Measurements from ENCODE around the gene ANKRD10.

ANKRD10 gene

DNA sequence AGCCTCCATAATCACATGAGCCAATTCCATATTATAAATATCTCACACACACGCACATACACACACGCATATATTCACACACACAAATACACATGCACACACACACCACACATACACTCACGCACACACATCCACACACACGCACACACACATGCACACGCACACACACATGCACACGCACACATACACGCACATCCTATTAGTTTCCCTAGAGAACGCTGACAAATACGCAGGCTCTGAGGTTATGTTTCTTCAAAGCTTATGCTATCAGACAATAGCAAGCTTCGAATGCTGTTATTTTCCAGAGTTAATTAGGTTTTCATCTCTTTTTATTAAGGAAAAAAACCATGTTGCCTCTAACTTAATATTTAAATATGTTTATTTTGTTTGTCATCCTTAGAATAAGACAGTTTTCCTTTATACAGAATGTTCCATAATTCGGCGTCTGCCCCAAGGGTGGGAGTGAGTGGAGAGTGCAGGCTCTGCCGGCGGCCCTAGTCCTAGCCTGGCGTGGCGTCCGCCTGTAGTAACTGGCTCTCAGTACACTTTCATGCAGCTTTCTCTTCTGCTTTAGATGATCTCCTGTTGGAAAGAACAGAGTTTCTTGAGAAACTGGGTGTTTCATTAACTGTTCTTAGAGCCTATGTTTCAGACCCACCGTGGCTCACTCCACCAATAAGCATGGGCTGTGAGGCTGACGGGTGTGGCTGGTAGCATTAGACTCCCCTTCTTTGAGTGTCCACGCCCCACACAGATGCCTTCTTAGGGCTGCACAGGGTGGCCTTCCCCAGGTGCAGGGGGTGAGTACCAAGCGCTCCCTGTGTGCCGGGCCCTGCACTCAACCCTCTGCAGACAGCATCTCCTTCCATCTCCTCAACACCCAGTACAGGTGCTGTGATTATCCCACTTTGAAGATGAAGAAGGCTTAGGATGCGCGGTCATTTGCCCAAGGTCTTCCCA is 30.4 kb upstream of the ANKRD10 start:
- peaks cover 15% of the 10 kb centered on the region for H3K4me1 ChIP-seq (ENCODE audit: control insufficient read depth, insufficient read depth, low read length, unreplicated experiment)
- H3K4me3 ChIP-seq (ENCODE audit: low read depth, low read length) = no peak overlapping the region
- H3K79me2 ChIP-seq (ENCODE audit: control insufficient read depth, insufficient read depth, low read length, unreplicated experiment) = no peaks in the 10 kb centered on the region
- no peak overlapping the region for H3K27ac ChIP-seq (ENCODE audit: low read depth, low read length)
- no peaks in the 10 kb centered on the region for H3K27me3 ChIP-seq (ENCODE audit: insufficient read depth, low read length)
- no peak overlapping the region for H2AFZ ChIP-seq (ENCODE audit: low read length, unreplicated experiment)
- no peaks in the 10 kb centered on the region for H3K36me3 ChIP-seq (ENCODE audit: insufficient read depth, low read length)

DNA sequence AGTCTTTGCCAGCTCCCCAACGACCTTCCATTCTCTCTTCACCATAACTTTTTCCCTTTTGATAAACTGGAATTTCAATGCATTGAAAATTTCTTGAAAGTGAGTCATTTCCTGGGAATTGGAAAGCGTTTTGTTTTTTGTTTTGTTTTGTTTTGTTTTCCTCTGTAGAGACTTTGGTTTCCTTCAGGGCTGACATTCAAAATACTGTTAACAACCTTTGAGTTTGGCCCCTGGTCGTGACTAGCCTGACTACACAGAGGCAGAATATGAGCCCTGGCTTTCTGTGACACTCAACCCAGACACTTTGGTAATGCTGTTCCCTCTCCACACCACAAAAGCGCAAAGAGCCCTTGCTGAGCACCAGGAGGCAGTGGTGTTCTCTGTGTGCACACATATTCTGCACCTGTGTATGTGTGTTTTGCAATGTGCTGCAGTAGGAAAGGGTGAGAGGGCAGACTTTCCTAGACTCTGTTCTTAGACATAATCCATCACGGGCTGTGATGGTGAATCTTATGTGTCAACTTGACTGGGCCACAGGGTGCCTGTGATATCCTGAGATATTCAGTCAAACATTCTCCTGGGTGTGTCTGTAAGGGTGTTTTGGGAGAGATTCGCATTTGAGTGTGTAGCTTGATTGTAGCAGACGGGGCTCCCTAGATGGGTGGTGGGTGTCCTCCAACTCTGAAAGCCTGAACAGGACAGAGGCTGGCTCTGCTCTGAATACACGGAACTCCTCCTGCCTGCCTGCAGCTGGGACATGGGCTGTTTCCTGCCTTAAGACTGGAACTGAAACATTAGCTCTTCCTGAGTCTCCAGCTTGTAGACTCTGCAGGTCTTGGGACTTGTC is 29.5 kb upstream of the ANKRD10 start:
- Histone ChIP-seq H3K27me3 (ENCODE audit: insufficient read depth, low read length) (no peaks in the 10 kb centered on the region), H3K4me3 (ENCODE audit: low read depth, low read length) (peak overlapping the region; percentile 44; the same call in 1 of the 2 replicates), H3K4me1 (ENCODE audit: control insufficient read depth, insufficient read depth, low read length, unreplicated experiment) (peaks cover 15% of the 10 kb centered on the region), H2AFZ (ENCODE audit: low read length, unreplicated experiment) (peak overlapping the region; percentile 22), H3K36me3 (ENCODE audit: insufficient read depth, low read length) (no peaks in the 10 kb centered on the region), H3K79me2 (ENCODE audit: control insufficient read depth, insufficient read depth, low read length, unreplicated experiment) (no peaks in the 10 kb centered on the region), H3K27ac (ENCODE audit: low read depth, low read length) (peak overlapping the region; percentile 38; the same call in 1 of the 2 replicates)

DNA sequence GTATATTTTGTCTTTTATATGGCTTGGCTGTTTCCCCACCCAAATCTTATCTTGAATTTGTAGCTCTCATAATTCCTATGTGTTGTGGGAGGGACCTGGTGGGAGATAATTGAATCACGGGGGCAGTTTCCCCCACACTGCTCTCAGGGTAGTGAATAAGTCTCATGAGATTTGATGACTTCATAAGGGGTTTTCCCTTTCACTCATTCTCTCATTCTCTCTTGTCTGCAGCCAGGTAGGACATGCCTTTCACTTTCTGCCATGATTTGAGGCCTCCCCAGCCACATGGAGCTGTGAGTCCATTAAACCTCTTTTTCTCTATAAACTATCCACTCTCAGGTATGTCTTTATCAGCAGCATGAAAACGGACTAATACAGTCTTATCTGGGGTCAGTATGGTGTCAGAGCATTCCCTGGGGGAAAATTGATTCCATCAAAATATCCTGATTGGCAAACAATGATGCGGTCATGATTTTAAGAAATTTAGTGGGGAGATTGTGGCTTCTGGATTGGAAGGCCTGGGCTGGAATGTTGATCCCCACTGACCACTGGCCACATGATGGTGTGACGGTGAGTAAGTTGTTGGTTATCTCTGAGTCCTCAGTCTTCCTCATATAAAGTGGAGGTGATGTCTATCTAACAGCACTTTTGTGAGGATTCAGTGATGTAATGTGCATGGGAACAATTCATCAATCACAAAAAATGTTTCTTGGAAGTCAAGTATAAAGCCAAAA is 27.5 kb upstream of the ANKRD10 start:
- no peak overlapping the region for H2AFZ ChIP-seq (ENCODE audit: low read length, unreplicated experiment)

DNA sequence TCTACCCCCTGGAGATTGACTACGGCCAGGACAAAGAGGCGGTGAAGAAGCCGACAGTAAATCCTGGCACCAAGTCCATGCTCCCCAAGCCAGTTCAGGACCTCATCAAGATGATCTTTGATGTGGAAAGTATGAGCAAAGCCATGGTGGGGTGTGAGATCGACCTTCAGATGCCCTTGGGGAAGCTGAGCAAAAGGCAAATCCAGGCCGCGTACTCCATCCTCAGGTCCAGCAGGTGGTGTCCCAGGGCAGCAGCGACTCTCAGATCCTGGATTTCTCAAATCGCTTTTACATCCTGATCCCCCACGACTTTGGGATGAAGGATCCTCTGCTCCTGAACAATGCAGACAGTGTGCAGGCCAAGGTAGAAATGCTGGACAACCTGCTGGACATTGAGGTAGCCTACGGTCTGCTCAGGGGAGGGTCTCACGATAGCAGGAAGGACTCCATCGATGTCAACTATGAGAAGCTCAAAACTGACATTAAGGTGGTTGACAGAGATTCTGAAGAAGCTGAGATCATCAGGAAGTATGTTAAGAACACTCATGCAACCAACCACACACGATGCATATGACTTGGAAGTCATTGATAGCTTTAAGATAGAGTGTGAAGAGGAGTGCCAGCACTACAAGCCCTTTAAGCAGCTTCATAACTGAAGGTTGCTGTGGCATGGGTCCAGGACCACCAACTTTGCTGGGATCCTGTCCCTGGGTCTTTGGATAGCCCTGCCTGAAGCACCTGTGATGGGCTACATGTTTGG is 24.0 kb upstream of the ANKRD10 start:
- no peak overlapping the region for H2AFZ ChIP-seq (ENCODE audit: low read length, unreplicated experiment)
- no peaks in the 10 kb centered on the region for H3K27me3 ChIP-seq (ENCODE audit: insufficient read depth, low read length)
- no peaks in the 10 kb centered on the region for H3K36me3 ChIP-seq (ENCODE audit: insufficient read depth, low read length)
- H3K4me3 ChIP-seq (ENCODE audit: low read depth, low read length) = no peak overlapping the region
- peaks cover 5% of the 10 kb centered on the region for H3K4me1 ChIP-seq (ENCODE audit: control insufficient read depth, insufficient read depth, low read length, unreplicated experiment)
- no peaks in the 10 kb centered on the region for H3K79me2 ChIP-seq (ENCODE audit: control insufficient read depth, insufficient read depth, low read length, unreplicated experiment)
- no peak overlapping the region for H3K27ac ChIP-seq (ENCODE audit: low read depth, low read length)

More for the DNA sequence above, 27.5 kb upstream of the ANKRD10 start:
- no peak overlapping the region for H3K4me3 ChIP-seq (ENCODE audit: low read depth, low read length)
- H3K27me3 ChIP-seq (ENCODE audit: insufficient read depth, low read length) = no peaks in the 10 kb centered on the region
- peaks cover 15% of the 10 kb centered on the region for H3K4me1 ChIP-seq (ENCODE audit: control insufficient read depth, insufficient read depth, low read length, unreplicated experiment)
- H3K27ac ChIP-seq (ENCODE audit: low read depth, low read length) = no peak overlapping the region
- H3K36me3 ChIP-seq (ENCODE audit: insufficient read depth, low read length) = no peaks in the 10 kb centered on the region
- H3K79me2 ChIP-seq (ENCODE audit: control insufficient read depth, insufficient read depth, low read length, unreplicated experiment) = no peaks in the 10 kb centered on the region

DNA sequence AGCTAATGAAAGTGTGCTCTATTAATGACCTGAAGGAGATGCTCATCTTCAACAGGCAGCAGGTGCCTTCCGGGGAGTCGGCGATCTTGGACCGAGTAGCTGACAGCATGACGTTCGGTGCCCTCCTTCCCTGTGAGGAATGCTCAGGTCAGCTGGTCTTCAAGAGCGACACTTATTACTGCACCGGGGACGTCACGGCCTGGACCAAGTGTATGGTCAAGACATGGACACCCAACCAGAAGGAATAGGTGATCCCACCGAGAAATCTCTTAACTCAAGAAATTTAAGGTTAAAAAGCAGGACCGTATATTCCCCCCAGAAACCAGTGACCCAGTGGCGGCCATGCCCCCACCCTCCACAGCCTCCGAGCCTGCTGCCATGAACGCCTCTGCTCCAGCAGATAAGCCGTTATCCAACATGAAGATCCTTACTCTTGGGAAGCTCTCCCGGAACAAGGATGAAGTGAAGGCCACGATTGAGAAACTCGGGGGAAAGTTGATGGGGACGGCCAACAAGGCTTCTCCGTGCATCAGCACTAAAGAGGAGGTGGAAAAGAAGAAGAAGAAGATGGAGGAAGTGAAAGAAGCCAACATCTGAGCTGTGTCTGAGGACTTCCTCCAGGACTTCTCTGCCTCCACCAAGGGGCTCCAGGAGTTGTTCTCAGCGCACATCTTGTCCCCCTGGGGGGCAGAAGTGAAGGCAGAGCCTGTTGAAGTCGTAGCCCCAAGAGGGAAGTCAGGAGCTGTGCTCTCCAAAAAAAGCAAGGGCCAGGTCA is 22.8 kb upstream of the ANKRD10 start:
- H3K4me3 ChIP-seq (ENCODE audit: low read depth, low read length) = no peak overlapping the region
- H2AFZ ChIP-seq (ENCODE audit: low read length, unreplicated experiment) = no peak overlapping the region
- no peak overlapping the region for H3K27ac ChIP-seq (ENCODE audit: low read depth, low read length)
- H3K4me1 ChIP-seq (ENCODE audit: control insufficient read depth, insufficient read depth, low read length, unreplicated experiment) = no peaks in the 10 kb centered on the region
- H3K79me2 ChIP-seq (ENCODE audit: control insufficient read depth, insufficient read depth, low read length, unreplicated experiment) = no peaks in the 10 kb centered on the region
- H3K27me3 ChIP-seq (ENCODE audit: insufficient read depth, low read length) = peaks cover 2% of the 10 kb centered on the region; the same call in 1 of the 2 replicates
- H3K36me3 ChIP-seq (ENCODE audit: insufficient read depth, low read length) = no peaks in the 10 kb centered on the region

DNA sequence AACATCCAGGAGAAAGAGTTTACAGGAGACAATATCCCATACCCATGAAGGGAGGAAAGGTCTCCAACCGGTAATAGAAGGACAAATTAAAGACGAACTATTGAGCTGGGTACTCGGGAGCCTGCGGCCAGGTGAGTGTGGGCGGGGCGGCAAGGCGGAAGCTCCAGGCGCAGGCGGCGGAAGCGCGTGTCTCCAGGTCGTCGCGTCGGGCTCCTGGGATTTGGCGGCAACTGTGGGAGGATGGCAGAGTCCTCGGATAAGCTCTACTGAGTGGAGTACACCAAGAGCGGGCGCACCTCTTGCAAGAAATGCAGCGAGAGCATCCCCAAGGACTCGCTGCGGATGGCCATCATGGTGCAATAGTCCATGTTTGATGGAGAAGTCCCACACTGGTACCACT is 21.6 kb upstream of the ANKRD10 start:
- Histone ChIP-seq H3K4me3 (ENCODE audit: low read depth, low read length) (no peak overlapping the region), H3K4me1 (ENCODE audit: control insufficient read depth, insufficient read depth, low read length, unreplicated experiment) (no peaks in the 10 kb centered on the region), H3K27me3 (ENCODE audit: insufficient read depth, low read length) (peaks cover 4% of the 10 kb centered on the region; the same call in 1 of the 2 replicates), H3K27ac (ENCODE audit: low read depth, low read length) (no peak overlapping the region), H3K36me3 (ENCODE audit: insufficient read depth, low read length) (no peaks in the 10 kb centered on the region), H2AFZ (ENCODE audit: low read length, unreplicated experiment) (no peak overlapping the region), H3K79me2 (ENCODE audit: control insufficient read depth, insufficient read depth, low read length, unreplicated experiment) (no peaks in the 10 kb centered on the region)

DNA sequence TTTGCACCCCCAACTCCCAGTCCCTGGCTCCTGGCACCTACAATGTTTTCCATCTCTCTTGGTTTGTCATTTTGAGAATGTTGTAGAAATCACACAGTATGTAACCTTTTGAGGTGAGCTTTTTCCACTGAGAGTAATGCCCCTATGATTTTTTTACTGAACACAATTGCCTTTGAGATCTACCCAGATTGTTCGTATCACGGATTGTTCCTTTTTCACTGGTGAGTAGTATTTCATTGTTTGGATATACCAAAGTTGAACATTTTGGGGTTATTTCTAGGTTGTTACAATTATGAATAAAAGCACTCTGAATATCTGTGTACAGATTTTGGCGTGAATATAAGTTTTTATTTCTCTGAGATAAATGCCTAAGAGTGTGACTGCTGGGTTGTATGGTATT is 17.7 kb upstream of the ANKRD10 start:
- Histone ChIP-seq H3K27ac (ENCODE audit: low read depth, low read length) (no peak overlapping the region), H3K4me3 (ENCODE audit: low read depth, low read length) (no peak overlapping the region), H3K79me2 (ENCODE audit: control insufficient read depth, insufficient read depth, low read length, unreplicated experiment) (no peaks in the 10 kb centered on the region), H3K4me1 (ENCODE audit: control insufficient read depth, insufficient read depth, low read length, unreplicated experiment) (no peaks in the 10 kb centered on the region), H2AFZ (ENCODE audit: low read length, unreplicated experiment) (no peak overlapping the region), H3K27me3 (ENCODE audit: insufficient read depth, low read length) (peaks cover 41% of the 10 kb centered on the region), H3K36me3 (ENCODE audit: insufficient read depth, low read length) (no peaks in the 10 kb centered on the region)

DNA sequence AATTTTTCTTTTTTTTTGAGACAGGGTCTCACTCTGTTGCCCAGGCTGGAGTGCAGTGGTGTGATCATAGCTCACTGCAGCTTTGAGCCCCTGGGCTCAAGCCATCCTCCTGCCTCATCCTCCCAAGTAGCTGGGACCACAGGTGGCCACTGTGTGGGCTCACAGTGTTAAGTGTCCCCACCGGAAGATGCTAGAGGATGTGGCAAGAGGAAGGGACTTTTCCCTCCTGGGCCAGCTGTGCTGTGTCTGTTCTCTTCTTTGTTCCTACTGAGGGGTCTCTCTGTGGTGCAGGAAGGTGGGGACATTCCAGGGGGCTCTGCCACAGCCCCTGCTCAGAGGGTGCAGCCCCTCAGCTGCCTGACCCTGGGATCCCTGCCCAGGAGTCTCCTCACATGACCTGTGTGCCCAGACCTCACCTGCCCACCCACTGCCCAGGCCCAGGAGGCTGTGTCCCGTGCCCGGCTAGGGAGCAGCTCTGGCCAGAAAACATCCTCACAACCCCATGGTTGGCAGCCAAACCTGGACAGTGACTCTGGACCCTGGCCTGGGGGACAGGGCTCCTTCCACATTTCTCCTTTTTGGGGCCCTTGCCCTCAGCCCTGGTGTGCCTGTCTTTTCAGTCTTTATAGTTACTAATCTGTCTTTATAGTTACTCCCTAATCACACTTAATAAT is 14.4 kb upstream of the ANKRD10 start:
- Histone ChIP-seq H3K4me1 (ENCODE audit: control insufficient read depth, insufficient read depth, low read length, unreplicated experiment) (no peaks in the 10 kb centered on the region), H3K27me3 (ENCODE audit: insufficient read depth, low read length) (peaks cover 41% of the 10 kb centered on the region), H3K36me3 (ENCODE audit: insufficient read depth, low read length) (no peaks in the 10 kb centered on the region), H2AFZ (ENCODE audit: low read length, unreplicated experiment) (no peak overlapping the region), H3K27ac (ENCODE audit: low read depth, low read length) (no peak overlapping the region), H3K4me3 (ENCODE audit: low read depth, low read length) (no peak overlapping the region), H3K79me2 (ENCODE audit: control insufficient read depth, insufficient read depth, low read length, unreplicated experiment) (no peaks in the 10 kb centered on the region)

DNA sequence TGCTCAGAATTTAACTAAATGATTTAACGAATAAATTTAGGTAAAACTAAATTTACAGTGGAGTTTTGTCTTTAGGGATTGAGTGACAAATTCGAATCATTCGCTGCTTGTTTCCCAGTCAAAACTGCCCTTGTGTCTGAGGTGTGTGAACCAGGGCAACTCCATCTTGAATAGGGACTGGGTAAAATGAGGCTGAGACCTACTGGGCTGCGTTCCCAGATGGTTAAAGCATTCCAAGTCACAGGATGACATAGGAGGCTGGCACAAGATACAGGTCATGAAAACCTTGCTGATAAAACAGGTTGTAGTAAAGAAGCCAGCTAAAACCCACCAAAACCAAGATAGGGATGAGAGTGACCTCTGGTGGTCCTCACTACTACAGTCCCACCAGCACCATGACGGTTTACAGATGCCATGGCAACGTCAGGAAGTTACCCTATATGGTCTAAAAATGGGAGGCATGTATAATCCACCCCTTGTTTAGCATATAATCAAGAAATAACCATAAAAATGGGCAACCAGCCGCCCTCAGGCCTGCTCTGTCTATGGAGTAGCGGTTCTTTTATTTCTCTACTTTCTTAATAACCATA is 10.2 kb upstream of the ANKRD10 start:
- no peak overlapping the region for H3K27ac ChIP-seq (ENCODE audit: low read depth, low read length)
- no peaks in the 10 kb centered on the region for H3K79me2 ChIP-seq (ENCODE audit: control insufficient read depth, insufficient read depth, low read length, unreplicated experiment)
- no peak overlapping the region for H2AFZ ChIP-seq (ENCODE audit: low read length, unreplicated experiment)
- no peak overlapping the region for H3K4me3 ChIP-seq (ENCODE audit: low read depth, low read length)
- H3K27me3 ChIP-seq (ENCODE audit: insufficient read depth, low read length) = peaks cover 44% of the 10 kb centered on the region
- no peaks in the 10 kb centered on the region for H3K36me3 ChIP-seq (ENCODE audit: insufficient read depth, low read length)
- no peaks in the 10 kb centered on the region for H3K4me1 ChIP-seq (ENCODE audit: control insufficient read depth, insufficient read depth, low read length, unreplicated experiment)
